Liver (tissue), 9 donors: Measurements from ENCODE around the gene KLK15. TPM values are rescaled to one million over a fixed set of nuclear protein-coding genes. Genes with fewer than 3 reads are reported as not detected.

Source experiments
- DNase-seq: peaks from one replicate; pipeline ENCODE4 v3.0.0-alpha.2; 2017; ENCODE audit warnings: low spot score
- H3K27ac ChIP-seq, 2 donors: one replicate each; pipeline ENCODE4 v1.7.0; 2013; ENCODE audit warnings: inconsistent platforms in 2 of 2, low read length in 2 of 2, control low read depth in 1 of 2, low read depth in 1 of 2, mild to moderate bottlenecking in 1 of 2
- H3K27me3 ChIP-seq, 4 donors: one replicate each; pipeline versions ENCODE4 v1.6.1 to v1.7.0; 2013; ENCODE audit warnings: low read length in 3 of 4, inconsistent platforms in 1 of 4, mild to moderate bottlenecking in 1 of 4, moderate library complexity in 1 of 4; ENCODE audit not compliant: control insufficient read depth in 4 of 4, insufficient read depth in 4 of 4
- H3K36me3 ChIP-seq, 4 donors: one replicate each; pipeline versions ENCODE4 v1.6.1 to v1.7.0; 2013; ENCODE audit warnings: low read length in 3 of 4, mild to moderate bottlenecking in 3 of 4, low read depth in 1 of 4, moderate library complexity in 1 of 4; ENCODE audit not compliant: control insufficient read depth in 4 of 4, insufficient read depth in 3 of 4
- H3K4me1 ChIP-seq, 4 donors: one replicate each; pipeline versions ENCODE4 v1.6.1 to v1.7.0; 2013; ENCODE audit warnings: low read length in 3 of 4, mild to moderate bottlenecking in 3 of 4, moderate library complexity in 1 of 4; ENCODE audit not compliant: control insufficient read depth in 4 of 4, insufficient read depth in 4 of 4
- H3K4me3 ChIP-seq, 3 donors: one replicate each; pipeline versions ENCODE4 v1.6.1 to v1.7.0; 2013; ENCODE audit warnings: low read length in 3 of 3, control low read depth in 1 of 3, low read depth in 1 of 3, mild to moderate bottlenecking in 1 of 3
- H3K9ac ChIP-seq, 2 donors: one replicate each; pipeline ENCODE4 v1.7.0; 2013; ENCODE audit warnings: low read length in 2 of 2, mild to moderate bottlenecking in 2 of 2, moderate library complexity in 2 of 2, control low read depth in 1 of 2, low read depth in 1 of 2
- H3K9me3 ChIP-seq, 4 donors: one replicate each; pipeline versions ENCODE4 v1.6.1 to v1.7.0; 2013; ENCODE audit warnings: low read length in 3 of 4; ENCODE audit not compliant: control insufficient read depth in 4 of 4
- ATF3 ChIP-seq: IDR thresholded peaks from 2 replicates; pipeline ENCODE4 v1.6.1; 2016; ENCODE audit warnings: antibody characterized with exemption
- EGR1 ChIP-seq, 2 donors: IDR thresholded peaks; 2 replicates each; pipeline ENCODE4 v1.6.1; 2016 to 2018; ENCODE audit warnings: antibody characterized with exemption in 2 of 2, low read depth in 2 of 2
- FOXA1 ChIP-seq: IDR thresholded peaks from 2 replicates; pipeline ENCODE4 v1.6.1; 2016; ENCODE audit warnings: antibody characterized with exemption
- FOXA2 ChIP-seq: IDR thresholded peaks from 2 replicates; pipeline ENCODE4 v1.6.1; 2016; ENCODE audit warnings: antibody characterized with exemption
- GABPA ChIP-seq, 2 donors: IDR thresholded peaks in 1 of 2; conservative IDR thresholded peaks in 1 of 2; 2 replicates each; pipeline ENCODE4 v1.6.1; 2016; ENCODE audit warnings: antibody characterized with exemption in 2 of 2, mild to moderate bottlenecking in 1 of 2, moderate library complexity in 1 of 2
- HNF4G ChIP-seq: IDR thresholded peaks from 2 replicates; pipeline ENCODE4 v1.6.1; 2016; ENCODE audit warnings: antibody characterized with exemption
- JUND ChIP-seq, 2 donors: IDR thresholded peaks; 2 replicates each; pipeline ENCODE4 v1.6.1; 2016; ENCODE audit warnings: antibody characterized with exemption in 2 of 2
- NR2F2 ChIP-seq: IDR thresholded peaks from 2 replicates; pipeline ENCODE4 v1.6.1; 2016; ENCODE audit warnings: antibody characterized with exemption
- RAD21 ChIP-seq, 2 donors: IDR thresholded peaks; 2 replicates each; pipeline ENCODE4 v1.6.1; 2016; ENCODE audit warnings: antibody characterized with exemption in 2 of 2, mild to moderate bottlenecking in 2 of 2
- SP1 ChIP-seq: IDR thresholded peaks from 2 replicates; pipeline ENCODE4 v1.6.1; 2018; ENCODE audit warnings: antibody characterized with exemption, mild to moderate bottlenecking
- ZBTB33 ChIP-seq: IDR thresholded peaks from 2 replicates; pipeline ENCODE4 v1.6.1; 2016; ENCODE audit warnings: antibody characterized with exemption
- WGBS: extraction: QIAGEN DNeasy Blood & Tissue Kit; methylation state at CpG from one replicate; pipeline ENCODE4 v1.1.7; 2013; 5-methylcytosine and 5-hydroxymethylcytosine counted together
- polyA plus RNA-seq, 2 donors: library from polyadenylated mRNA; stranded (reverse) in 1 of 2; unstranded in 1 of 2; fragments of 200-250 nt in 1 of 2; fragments of >200 nt in 1 of 2; fragmentation: Nextera tagmentation in 1 of 2; extraction: Ambion mirVana in 1 of 2; gene quantifications; one replicate each; pipeline versions ENCODE4 v1.2.1 to v1.2.3, GENCODE V29; 2013 to 2015
- total RNA-seq, 2 donors: library from RNA; depleted of rRNA; stranded (reverse); fragments of >200 nt; gene quantifications; one replicate each; pipeline ENCODE4 v1.2.3, GENCODE V29; 2014
- TF ChIP-seq, protein P1 (sequence below): IDR thresholded peaks from 2 replicates; pipeline ENCODE4 v1.6.1; 2016; ENCODE audit warnings: antibody characterized with exemption
- TF ChIP-seq, protein P2 (sequence below): fragments of 150-350 bp; IDR thresholded peaks from 2 replicates; pipeline ENCODE4 v1.5.1; 2017; ENCODE audit warnings: improper control_type of control experiment, low read depth, low read length; ENCODE audit not compliant: missing input control
- TF ChIP-seq, protein P3 (sequence below): IDR thresholded peaks from 2 replicates; pipeline ENCODE4 v1.6.1; 2016; ENCODE audit warnings: antibody characterized with exemption, mild to moderate bottlenecking
- donor health status: healthy.
- donor health status: healthy.
- donor health status: healthy.
- donor health status: healthy.
- donor health status: healthy.

KLK15 gene
- total and polyA plus RNA-seq, 4 donors = not detected

DNA sequence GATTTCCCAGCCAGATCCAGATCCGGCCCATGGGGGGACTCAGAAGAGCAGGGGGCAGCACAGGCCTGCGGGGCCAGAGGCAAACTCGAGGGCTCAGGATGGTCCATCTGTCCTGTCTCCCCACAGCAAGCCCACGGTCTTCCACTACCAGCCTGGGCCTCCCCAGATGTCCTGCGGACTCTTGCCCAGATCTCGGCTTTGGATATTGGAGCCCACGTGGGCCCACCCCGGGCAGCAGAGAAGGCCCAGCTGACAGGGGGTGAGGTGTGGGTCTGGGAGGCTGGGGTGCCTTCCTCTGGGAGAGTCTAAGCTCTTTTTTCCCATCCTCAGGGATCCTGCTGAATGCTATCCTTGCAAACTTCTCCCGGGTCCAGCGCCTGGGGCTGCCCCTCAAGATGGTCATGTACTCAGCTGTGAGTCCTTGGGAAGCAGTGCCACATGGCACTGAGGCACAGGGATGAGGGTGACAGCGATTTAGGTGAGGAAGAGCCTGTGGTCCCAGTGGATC, 39.8 kb downstream of the KLK15 start (continued):
- no peak for TF ChIP-seq ATF3
- no peak for TF ChIP-seq GABPA (IDR thresholded peaks at IDR 0.05 in 1 of 2, conservative IDR thresholded peaks at IDR 0.05 in 1 of 2)

- Histone ChIP-seq H3K9me3 (no peaks in the 10 kb centered on the region), H3K4me1 (no peaks in the 10 kb centered on the region), H3K4me3 (no peak overlapping the region), H3K36me3 (peaks cover 0 to 12% (median under 1%) of the 10 kb centered on the region in 4 donors), H3K27me3 (no peaks in the 10 kb centered on the region), H3K9ac (no peak overlapping the region), H3K27ac (no peak overlapping the region)
- WGBS = 86% methylated on average over 13 of the region's 13 CpGs
- TF ChIP-seq EGR1 (IDR thresholded peaks at IDR 0.05; ENCODE audit: low read depth in 2 of 2) (no peak), JUND (IDR thresholded peaks at IDR 0.05) (no peak), RAD21 (IDR thresholded peaks at IDR 0.05) (no peak), HNF4G (no peak), NR2F2 (no peak), SP1 (no peak), ZBTB33 (no peak), FOXA1 (no peak), GABPA (IDR thresholded peaks at IDR 0.05 in 1 of 2, conservative IDR thresholded peaks at IDR 0.05 in 1 of 2) (no peak), ATF3 (no peak), FOXA2 (no peak)
- TF ChIP-seq, protein P1, sequence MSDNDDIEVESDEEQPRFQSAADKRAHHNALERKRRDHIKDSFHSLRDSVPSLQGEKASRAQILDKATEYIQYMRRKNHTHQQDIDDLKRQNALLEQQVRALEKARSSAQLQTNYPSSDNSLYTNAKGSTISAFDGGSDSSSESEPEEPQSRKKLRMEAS = no peak
- TF ChIP-seq, protein P2, sequence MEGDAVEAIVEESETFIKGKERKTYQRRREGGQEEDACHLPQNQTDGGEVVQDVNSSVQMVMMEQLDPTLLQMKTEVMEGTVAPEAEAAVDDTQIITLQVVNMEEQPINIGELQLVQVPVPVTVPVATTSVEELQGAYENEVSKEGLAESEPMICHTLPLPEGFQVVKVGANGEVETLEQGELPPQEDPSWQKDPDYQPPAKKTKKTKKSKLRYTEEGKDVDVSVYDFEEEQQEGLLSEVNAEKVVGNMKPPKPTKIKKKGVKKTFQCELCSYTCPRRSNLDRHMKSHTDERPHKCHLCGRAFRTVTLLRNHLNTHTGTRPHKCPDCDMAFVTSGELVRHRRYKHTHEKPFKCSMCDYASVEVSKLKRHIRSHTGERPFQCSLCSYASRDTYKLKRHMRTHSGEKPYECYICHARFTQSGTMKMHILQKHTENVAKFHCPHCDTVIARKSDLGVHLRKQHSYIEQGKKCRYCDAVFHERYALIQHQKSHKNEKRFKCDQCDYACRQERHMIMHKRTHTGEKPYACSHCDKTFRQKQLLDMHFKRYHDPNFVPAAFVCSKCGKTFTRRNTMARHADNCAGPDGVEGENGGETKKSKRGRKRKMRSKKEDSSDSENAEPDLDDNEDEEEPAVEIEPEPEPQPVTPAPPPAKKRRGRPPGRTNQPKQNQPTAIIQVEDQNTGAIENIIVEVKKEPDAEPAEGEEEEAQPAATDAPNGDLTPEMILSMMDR = no peak
- TF ChIP-seq, protein P3, sequence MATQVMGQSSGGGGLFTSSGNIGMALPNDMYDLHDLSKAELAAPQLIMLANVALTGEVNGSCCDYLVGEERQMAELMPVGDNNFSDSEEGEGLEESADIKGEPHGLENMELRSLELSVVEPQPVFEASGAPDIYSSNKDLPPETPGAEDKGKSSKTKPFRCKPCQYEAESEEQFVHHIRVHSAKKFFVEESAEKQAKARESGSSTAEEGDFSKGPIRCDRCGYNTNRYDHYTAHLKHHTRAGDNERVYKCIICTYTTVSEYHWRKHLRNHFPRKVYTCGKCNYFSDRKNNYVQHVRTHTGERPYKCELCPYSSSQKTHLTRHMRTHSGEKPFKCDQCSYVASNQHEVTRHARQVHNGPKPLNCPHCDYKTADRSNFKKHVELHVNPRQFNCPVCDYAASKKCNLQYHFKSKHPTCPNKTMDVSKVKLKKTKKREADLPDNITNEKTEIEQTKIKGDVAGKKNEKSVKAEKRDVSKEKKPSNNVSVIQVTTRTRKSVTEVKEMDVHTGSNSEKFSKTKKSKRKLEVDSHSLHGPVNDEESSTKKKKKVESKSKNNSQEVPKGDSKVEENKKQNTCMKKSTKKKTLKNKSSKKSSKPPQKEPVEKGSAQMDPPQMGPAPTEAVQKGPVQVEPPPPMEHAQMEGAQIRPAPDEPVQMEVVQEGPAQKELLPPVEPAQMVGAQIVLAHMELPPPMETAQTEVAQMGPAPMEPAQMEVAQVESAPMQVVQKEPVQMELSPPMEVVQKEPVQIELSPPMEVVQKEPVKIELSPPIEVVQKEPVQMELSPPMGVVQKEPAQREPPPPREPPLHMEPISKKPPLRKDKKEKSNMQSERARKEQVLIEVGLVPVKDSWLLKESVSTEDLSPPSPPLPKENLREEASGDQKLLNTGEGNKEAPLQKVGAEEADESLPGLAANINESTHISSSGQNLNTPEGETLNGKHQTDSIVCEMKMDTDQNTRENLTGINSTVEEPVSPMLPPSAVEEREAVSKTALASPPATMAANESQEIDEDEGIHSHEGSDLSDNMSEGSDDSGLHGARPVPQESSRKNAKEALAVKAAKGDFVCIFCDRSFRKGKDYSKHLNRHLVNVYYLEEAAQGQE = no peak
- DNase-seq = no peak
Observed at GRCh38 chr19:50792272-50793250, 40.8 kb downstream of the KLK15 start.
